ENCODE results near the gene ISLR. TPM values are rescaled to one million over a fixed set of nuclear protein-coding genes. Genes with fewer than 3 reads are reported as not detected.

ISLR gene
- total and polyA plus RNA-seq, 2 of the 4 experiments (the other 2 are of a cell fraction): under 0.01 to 0.79 TPM

- POLR2A ChIA-PET (ENCODE audit: unreplicated experiment): no interaction called here
- Histone ChIP-seq H4K91ac (ENCODE audit: insufficient read depth, low read depth, low read length) (no peak overlapping the region), H2AK5ac (ENCODE audit: low read depth, low read length) (no peak overlapping the region), H4K5ac (ENCODE audit: low read depth, low read length) (no peak overlapping the region), H3K27ac (ENCODE audit: insufficient read depth, low read length) (no peak overlapping the region), H3K23ac (ENCODE audit: low read depth, low read length) (no peak overlapping the region), H3K9ac (ENCODE audit: low read depth, low read length) (no peak overlapping the region), H3K79me1 (ENCODE audit: low read depth in 1 of 2, low read length in 2 of 2) (no peaks in the 10 kb centered on the region), H3K18ac (ENCODE audit: low read depth, low read length) (no peak overlapping the region), H2BK20ac (ENCODE audit: low read depth, low read length) (no peak overlapping the region), H2AFZ (replicated peaks; ENCODE audit: low read length, poor library complexity) (no peak overlapping the region), H2AK9ac (replicated peaks; ENCODE audit: low read depth, low read length, poor library complexity) (no peak overlapping the region), H3K9me1 (ENCODE audit: insufficient read depth, low read length) (no peaks in the 10 kb centered on the region), H3K56ac (ENCODE audit: extremely low read depth, insufficient read depth, low read length) (no peak overlapping the region), H4K20me1 (ENCODE audit: insufficient read depth, low read length) (0 out of 2 replicates have a peak, but pooled peaks cover 3% of the 10 kb centered on the region), H3K14ac (replicated peaks; ENCODE audit: low read depth, low read length) (no peak overlapping the region), H4K8ac (ENCODE audit: low read depth in 2 of 2, low read length in 2 of 2) (no peak overlapping the region), H3K4me1 (ENCODE audit: control insufficient read depth, insufficient read depth, low read length) (peaks cover 9% of the 10 kb centered on the region; the same call in 1 of the 2 replicates), H2BK5ac (ENCODE audit: low read depth, low read length, poor library complexity, severe bottlenecking) (no peak overlapping the region), H2BK120ac (ENCODE audit: low read depth, low read length) (no peak overlapping the region), H3K9me3 (ENCODE audit: control insufficient read depth, insufficient read depth, low read length) (no peaks in the 10 kb centered on the region), H3K36me3 (ENCODE audit: control insufficient read depth, insufficient read depth, low read length) (no peaks in the 10 kb centered on the region), H3K4ac (ENCODE audit: low read depth, low read length) (no peak overlapping the region), H2BK15ac (ENCODE audit: low read depth, low read length) (no peak overlapping the region), H3K4me2 (ENCODE audit: low read depth, low read length) (no peak overlapping the region), H3K27me3 (ENCODE audit: control insufficient read depth, insufficient read depth, low read length) (peaks cover 51% of the 10 kb centered on the region), H3K4me3 (ENCODE audit: insufficient read depth, low read depth, low read length) (no peak overlapping the region)
- intact Hi-C loops (cut with micrococcal nuclease): no loop called here
- 86% methylated on average over 6 of the region's 16 CpGs; no CpG with 5 or more reads in 1 of the 2 experiments for whole genome bisulfite sequencing, 2 experiments (ENCODE audit: extremely low coverage in 2 of 2, insufficient read length in 1 of 2)
- no TSS peak for BruUV-seq (replicated peaks)
- ATAC-seq (ENCODE audit: low read depth) (no peak), DNase-seq (no peak)
- dilution Hi-C loops (cut with HindIII; ENCODE audit: low sequenced_read_pairs, unreplicated experiment): no loop called here
- TF ChIP-seq SMC3 (IDR thresholded peaks at IDR 0.05; ENCODE audit: low read depth, low read length) (no peak), ELK1 (IDR thresholded peaks at IDR 0.05; ENCODE audit: borderline replicate concordance, low read depth, low read length) (no peak), RFX5 (IDR thresholded peaks at IDR 0.05; ENCODE audit: low read depth, low read length) (no peak), MAZ (IDR thresholded peaks at IDR 0.05; ENCODE audit: borderline replicate concordance, low read depth, low read length) (no peak), CEBPB (IDR thresholded peaks at IDR 0.05; ENCODE audit: low read depth, low read length) (no peak)
- CTCF ChIA-PET: no interaction called here
- in situ Hi-C loops (cut with MboI; ENCODE audit: low sequenced_read_pairs): no loop called here
Measured at GRCh38 chr15:74217907-74218885, 44.7 kb downstream of the ISLR start.
